H7 (cell line): Measurements from ENCODE around the gene PRMT3. TPM values are rescaled to one million over a fixed set of nuclear protein-coding genes. Genes with fewer than 3 reads are reported as not detected.
"Not testable (repeated sequence)": the region's sequence is repeated elsewhere in the genome, so short reads cannot be mapped to it uniquely, and the experiment has no call there.

Source experiments
- DNase-seq: peaks from one replicate; pipeline ENCODE4 v3.0.0; 2012
- H3K27me3 ChIP-seq: 2 replicates; pipeline ENCODE4 v1.6.0; 2011; ENCODE audit warnings: mild to moderate bottlenecking, low read length; ENCODE audit not compliant: control insufficient read depth, insufficient read depth
- H3K36me3 ChIP-seq: replicated peaks from 2 replicates; pipeline ENCODE4 v1.5.1; 2011; ENCODE audit warnings: low read length; ENCODE audit not compliant: control insufficient read depth, insufficient read depth
- H3K4me3 ChIP-seq: 2 replicates; pipeline ENCODE4 v1.5.1; 2011; ENCODE audit warnings: low read depth, mild to moderate bottlenecking, control low read depth, low read length, moderate library complexity; ENCODE audit not compliant: insufficient read depth
- total RNA-seq: library from RNA; depleted of rRNA; stranded (reverse); fragments of >200 nt; shearing (Covaris generic); gene quantifications from 2 replicates; pipeline ENCODE4 v1.2.3, GENCODE V29; 2014; rRNA removed

The PRMT3 gene
- total RNA-seq, 1 experiment from 2014 or later, result 49.8 TPM

GRCh38 chr11:20544603-20545237 lies 157.2 kb downstream of the PRMT3 start:
- peak; percentile 56 for DNase-seq
- H3K27me3 ChIP-seq, result no peaks in the 10 kb centered on the region
- no peaks in the 10 kb centered on the region for H3K36me3 ChIP-seq
- no peak overlapping the region for H3K4me3 ChIP-seq

DNA sequence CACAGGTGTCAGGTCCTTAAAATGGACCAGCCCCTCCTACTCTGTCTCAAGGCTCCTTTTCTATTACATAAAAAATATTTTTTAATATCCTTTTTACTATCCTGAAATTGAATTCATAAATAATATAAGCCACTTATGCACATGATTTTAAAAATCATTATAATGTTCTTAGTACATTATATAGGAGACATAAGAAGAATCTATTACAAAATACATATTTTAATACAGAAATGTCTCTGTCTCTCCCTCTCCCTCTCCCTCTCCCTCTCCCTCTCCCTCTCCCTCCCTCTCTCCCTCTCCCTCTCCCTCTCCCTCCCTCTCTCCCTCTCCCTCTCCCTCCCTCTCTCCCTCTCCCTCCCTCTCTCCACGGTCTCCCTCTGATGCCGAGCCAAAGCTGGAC lies 159.9 kb downstream of the PRMT3 start:
- Histone ChIP-seq H3K4me3 (no peak overlapping the region), H3K27me3 (no peaks in the 10 kb centered on the region), H3K36me3 (no peaks in the 10 kb centered on the region)
- DNase-seq, result no peak

DNA sequence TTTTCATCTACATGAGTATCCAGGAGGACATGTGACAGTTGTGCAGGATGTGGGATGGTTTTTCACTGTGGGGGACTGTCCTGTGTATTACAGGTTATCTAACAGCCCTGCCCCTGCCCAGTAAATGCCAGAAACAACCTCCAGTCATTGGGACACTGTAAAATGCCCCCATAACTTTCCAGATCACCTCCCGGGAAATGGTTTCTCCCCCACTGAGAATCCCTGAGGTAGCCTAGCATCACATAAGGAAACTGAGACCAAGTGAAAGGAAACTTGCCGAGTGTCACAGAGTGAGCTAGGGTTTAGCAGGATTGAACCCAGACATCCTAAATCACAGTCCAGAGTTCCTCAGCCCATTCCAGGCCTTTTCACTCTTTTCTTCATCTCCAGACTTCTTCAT lies 163.6 kb downstream of the PRMT3 start:
- H3K4me3 ChIP-seq, result no peak overlapping the region
- no peaks in the 10 kb centered on the region for H3K27me3 ChIP-seq
- no peak for DNase-seq
- H3K36me3 ChIP-seq, result no peaks in the 10 kb centered on the region

DNA sequence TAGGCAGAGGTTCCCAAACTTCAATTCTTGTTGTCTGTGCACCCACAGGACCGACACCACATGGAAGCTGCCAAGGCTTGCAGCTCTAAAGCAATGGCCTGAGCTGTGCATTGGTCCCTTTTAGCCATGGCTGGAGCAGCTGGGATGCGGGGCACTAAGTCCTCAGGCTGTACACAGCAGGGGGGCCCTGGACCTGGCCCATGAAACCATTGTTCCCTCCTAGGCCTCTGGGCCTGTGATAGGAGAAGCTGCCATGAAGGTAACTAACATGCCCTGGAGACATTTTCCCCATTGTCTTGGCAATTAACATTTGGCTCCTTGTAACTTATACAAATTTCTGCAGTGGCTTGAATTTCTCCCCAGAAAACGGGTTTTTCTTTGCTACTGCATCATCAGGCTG lies 168.3 kb downstream of the PRMT3 start:
- Histone ChIP-seq H3K27me3 (no peaks in the 10 kb centered on the region), H3K36me3 (no peaks in the 10 kb centered on the region), H3K4me3 (no peak overlapping the region)
- no peak for DNase-seq

GRCh38 chr11:20556396-20556795 lies 168.9 kb downstream of the PRMT3 start:
- H3K36me3 ChIP-seq, H3K27me3 ChIP-seq, H3K4me3 ChIP-seq, DNase-seq: not testable (repeated sequence)

DNA sequence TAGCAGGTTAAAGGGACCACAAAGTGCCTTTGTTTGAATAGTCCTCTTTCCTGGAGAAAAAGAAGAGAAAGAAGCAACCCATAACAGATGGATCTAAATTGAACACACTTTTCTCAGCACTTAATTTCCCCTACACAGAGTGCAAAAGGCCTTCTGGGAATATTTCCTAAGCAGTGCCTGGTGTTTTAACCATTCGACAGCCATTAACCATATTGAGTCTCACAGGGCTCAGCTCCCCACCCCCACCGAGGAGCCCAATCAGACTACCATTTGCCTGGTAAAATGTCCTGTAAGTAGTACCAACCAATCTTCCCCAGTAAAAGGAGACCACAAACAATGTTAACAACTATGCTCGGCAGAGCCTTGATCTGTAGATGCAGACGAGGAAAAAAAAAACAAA lies 171.2 kb downstream of the PRMT3 start:
- no peaks in the 10 kb centered on the region for H3K27me3 ChIP-seq
- no peaks in the 10 kb centered on the region; the same call in 1 of the 2 replicates for H3K36me3 ChIP-seq
- H3K4me3 ChIP-seq, result no peak overlapping the region
- no peak for DNase-seq

Other genes starting within 250 kb of the PRMT3 start
- gene DBX1, start 227.2 kb upstream of the PRMT3 start, total RNA-seq, result 0.59 and 1.8 TPM in 2 replicates
- 42.5 and 52.2 TPM in 2 replicates for gene HTATIP2, start 24.0 kb upstream of the PRMT3 start, total RNA-seq
- 0.30 TPM in 1 of 2 replicates, not detected in the other for gene SLC6A5, start 211.9 kb downstream of the PRMT3 start, total RNA-seq